Trophoblast cell (in vitro differentiated cells and primary cell): ENCODE measurements around the gene MIGA1.

Source experiments
- DNase-seq, 2 donors: peaks; one replicate each; pipeline ENCODE4 v3.0.0-alpha.2; 2016
- H2AFZ ChIP-seq: 2 replicates; pipeline ENCODE4 v1.6.1; 2013; ENCODE audit warnings: low read length, moderate library complexity, mild to moderate bottlenecking; ENCODE audit not compliant: insufficient read depth, poor library complexity
- H2AK5ac ChIP-seq: 2 replicates; pipeline ENCODE4 v1.6.1; 2013; ENCODE audit warnings: mild to moderate bottlenecking, low read length
- H2BK120ac ChIP-seq: 2 replicates; pipeline ENCODE4 v1.6.1; 2013; ENCODE audit warnings: low read length, mild to moderate bottlenecking, moderate library complexity; ENCODE audit not compliant: insufficient read depth, poor library complexity
- H2BK12ac ChIP-seq: 2 replicates; pipeline ENCODE4 v1.6.1; 2013; ENCODE audit warnings: mild to moderate bottlenecking, low read length, moderate library complexity
- H2BK5ac ChIP-seq: 2 replicates; pipeline ENCODE4 v1.6.1; 2013; ENCODE audit warnings: low read length, low read depth, moderate library complexity, mild to moderate bottlenecking; ENCODE audit not compliant: poor library complexity
- H3K14ac ChIP-seq: 2 replicates; pipeline ENCODE4 v1.6.1; 2013; ENCODE audit warnings: mild to moderate bottlenecking, low read length
- H3K18ac ChIP-seq: 2 replicates; pipeline ENCODE4 v1.6.1; 2013; ENCODE audit warnings: mild to moderate bottlenecking, low read length
- H3K23ac ChIP-seq: 2 replicates; pipeline ENCODE4 v1.6.1; 2013; ENCODE audit warnings: low read length
- H3K27ac ChIP-seq: 2 replicates; pipeline ENCODE4 v1.5.1; 2013; ENCODE audit warnings: low read depth, mild to moderate bottlenecking, inconsistent platforms, low read length, moderate library complexity
- H3K27me3 ChIP-seq: 2 replicates; pipeline ENCODE4 v1.6.1; 2013; ENCODE audit warnings: inconsistent platforms, mild to moderate bottlenecking, low read length, moderate library complexity; ENCODE audit not compliant: insufficient read depth
- H3K36me3 ChIP-seq, 2 experiments: 1 replicate in 1 of 2; 2 replicates in 1 of 2; pipeline ENCODE4 v1.6.1; 2013; ENCODE audit warnings: low read length in 2 of 2, mild to moderate bottlenecking in 2 of 2, moderate library complexity in 1 of 2; ENCODE audit not compliant: insufficient read depth in 2 of 2, control insufficient read depth in 1 of 2
- H3K4ac ChIP-seq: 2 replicates; pipeline ENCODE4 v1.6.1; 2013; ENCODE audit warnings: low read depth, mild to moderate bottlenecking, low read length, moderate library complexity
- H3K4me1 ChIP-seq, 2 experiments: 1 replicate in 1 of 2; 2 replicates in 1 of 2; pipeline ENCODE4 v1.6.1; 2013; ENCODE audit warnings: low read length in 2 of 2, mild to moderate bottlenecking in 2 of 2, moderate library complexity in 1 of 2; ENCODE audit not compliant: insufficient read depth in 2 of 2, control insufficient read depth in 1 of 2
- H3K4me2 ChIP-seq: 2 replicates; pipeline ENCODE4 v1.6.1; 2013; ENCODE audit warnings: inconsistent platforms, mild to moderate bottlenecking, low read length, moderate library complexity
- H3K4me3 ChIP-seq: 2 replicates; pipeline ENCODE4 v1.5.1; 2013; ENCODE audit warnings: mild to moderate bottlenecking, low read depth, low read length, inconsistent platforms
- H3K79me1 ChIP-seq: one replicate; pipeline ENCODE4 v1.6.1; 2013; ENCODE audit warnings: low read length
- H3K79me2 ChIP-seq: 2 replicates; pipeline ENCODE4 v1.6.1; 2013; ENCODE audit warnings: low read length, mild to moderate bottlenecking; ENCODE audit not compliant: control insufficient read depth, insufficient read depth, poor library complexity
- H3K9ac ChIP-seq: 2 replicates; pipeline ENCODE4 v1.6.1; 2013; ENCODE audit warnings: mild to moderate bottlenecking, low read length
- H3K9me3 ChIP-seq: 2 replicates; pipeline ENCODE4 v1.6.1; 2013; ENCODE audit warnings: low read depth, mild to moderate bottlenecking, control low read depth, inconsistent platforms, low read length; ENCODE audit not compliant: insufficient read depth
- H4K12ac ChIP-seq: 2 replicates; pipeline ENCODE4 v1.6.1; 2013; ENCODE audit warnings: low read depth, mild to moderate bottlenecking, low read length, moderate library complexity
- H4K8ac ChIP-seq: 2 replicates; pipeline ENCODE4 v1.6.1; 2013; ENCODE audit warnings: low read depth, mild to moderate bottlenecking, low read length, moderate library complexity
- H4K91ac ChIP-seq: one replicate; pipeline ENCODE4 v1.6.1; 2013; ENCODE audit warnings: low read depth, mild to moderate bottlenecking, low read length, moderate library complexity
- WGBS: extraction: QIAGEN DNeasy Blood & Tissue Kit; methylation state at CpG from one replicate; pipeline ENCODE4 v1.1.7; 2013; ENCODE audit warnings: missing lambda C conversion rate; ENCODE audit not compliant: insufficient read length, insufficient coverage; ENCODE audit errors: extremely low coverage; 5-methylcytosine and 5-hydroxymethylcytosine counted together

Gene MIGA1

DNA sequence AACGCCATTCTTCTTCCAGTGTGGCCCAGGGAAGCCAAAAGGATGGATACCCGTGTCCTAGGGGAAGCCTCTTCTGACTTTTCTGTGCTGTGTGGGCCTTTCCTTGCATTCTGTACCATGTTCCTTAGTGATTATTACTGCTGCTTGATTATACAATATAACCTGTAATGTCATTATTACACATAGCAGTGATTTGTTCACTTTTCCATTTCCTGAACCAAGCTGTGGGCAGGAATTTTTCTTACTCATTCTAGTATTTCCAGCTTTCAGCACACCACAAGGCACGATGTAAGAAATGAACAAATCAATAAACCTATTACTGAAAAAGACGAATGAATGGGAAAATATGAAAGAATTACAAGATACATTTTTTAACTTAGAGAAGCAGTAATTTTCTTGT, 11.4 kb upstream of the MIGA1 start:
- Histone ChIP-seq H3K4me3 (no peak overlapping the region), H3K18ac (no peak overlapping the region), H3K79me1 (no peaks in the 10 kb centered on the region), H3K4me2 (no peak overlapping the region), H3K9ac (no peak overlapping the region), H4K12ac (no peak overlapping the region), H3K14ac (no peak overlapping the region), H4K8ac (no peak overlapping the region), H2BK120ac (no peak overlapping the region), H3K79me2 (no peaks in the 10 kb centered on the region), H2BK12ac (no peak overlapping the region), H2AFZ (no peak overlapping the region), H3K9me3 (no peaks in the 10 kb centered on the region), H2AK5ac (no peak overlapping the region), H3K27me3 (no peaks in the 10 kb centered on the region), H3K23ac (no peak overlapping the region), H3K36me3 (no peaks in the 10 kb centered on the region), H3K27ac (no peak overlapping the region), H3K4ac (no peak overlapping the region), H2BK5ac (no peak overlapping the region), H4K91ac (no peak overlapping the region), H3K4me1 (no peaks in the 10 kb centered on the region)
- WGBS = no CpG with 5 or more reads among the region's 4 CpGs
- DNase-seq = no peak

DNA sequence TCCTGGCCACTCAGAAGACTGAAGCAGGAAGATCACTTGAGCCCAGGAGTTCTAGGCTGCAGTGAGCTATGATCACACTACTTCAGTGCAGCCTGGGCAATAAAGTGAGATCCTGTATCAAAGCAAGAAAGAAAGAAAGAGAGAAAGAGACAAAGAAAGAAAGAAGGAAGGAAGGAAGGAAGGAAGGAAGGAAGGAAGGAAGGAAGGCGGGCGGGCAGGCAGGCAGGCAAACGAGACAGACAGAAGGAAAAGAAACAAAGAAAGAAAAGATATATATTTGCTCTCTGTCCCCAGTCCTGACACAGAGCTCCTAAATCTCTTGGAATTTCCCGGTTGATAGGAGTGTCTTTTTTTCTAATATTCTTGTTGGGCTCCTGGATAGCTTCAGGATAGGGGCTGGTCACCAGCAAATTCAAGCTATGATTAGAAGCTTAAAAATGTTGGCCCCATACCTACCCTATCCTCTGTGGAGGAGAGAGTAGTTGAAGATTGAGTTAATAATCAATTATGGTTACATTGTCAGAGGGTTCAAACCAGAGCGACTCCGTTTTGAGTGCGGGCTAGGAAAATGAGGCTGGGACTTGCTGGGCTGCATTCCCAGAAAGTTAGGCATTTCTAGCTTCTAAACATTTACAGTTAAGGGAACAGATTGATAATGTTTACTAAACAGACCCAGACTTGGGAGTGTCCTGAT, 3.3 kb upstream of the MIGA1 start:
- peaks cover 8% of the 10 kb centered on the region for H3K79me1 ChIP-seq
- no peaks in the 10 kb centered on the region for H3K9me3 ChIP-seq
- H2BK12ac ChIP-seq = peak overlapping the region; percentile 83
- H3K4me3 ChIP-seq = no peak overlapping the region
- peak overlapping the region; percentile 33 for H3K27ac ChIP-seq
- no peak overlapping the region for H3K14ac ChIP-seq
- H4K8ac ChIP-seq = peak overlapping the region; percentile 9
- no peak overlapping the region for H3K9ac ChIP-seq
- no peak overlapping the region for H3K18ac ChIP-seq
- peaks cover 4% of the 10 kb centered on the region for H3K79me2 ChIP-seq
- no peak overlapping the region for H3K4me2 ChIP-seq
- peak; percentile 88 to 96 for DNase-seq
- WGBS = no CpG with 5 or more reads among the region's 7 CpGs
- no peak overlapping the region for H2AK5ac ChIP-seq
- H3K36me3 ChIP-seq = no peaks in the 10 kb centered on the region
- H4K12ac ChIP-seq = peak overlapping the region; percentile 16
- peak overlapping the region; percentile 79 for H2AFZ ChIP-seq
- peaks cover 0 to 5% of the 10 kb centered on the region in 2 experiments for H3K4me1 ChIP-seq
- no peak overlapping the region for H3K23ac ChIP-seq
- peak overlapping the region; percentile 75 for H2BK120ac ChIP-seq
- H4K91ac ChIP-seq = peak overlapping the region; percentile 65
- no peak overlapping the region for H2BK5ac ChIP-seq
- H3K4ac ChIP-seq = no peak overlapping the region
- H3K27me3 ChIP-seq = no peaks in the 10 kb centered on the region

DNA sequence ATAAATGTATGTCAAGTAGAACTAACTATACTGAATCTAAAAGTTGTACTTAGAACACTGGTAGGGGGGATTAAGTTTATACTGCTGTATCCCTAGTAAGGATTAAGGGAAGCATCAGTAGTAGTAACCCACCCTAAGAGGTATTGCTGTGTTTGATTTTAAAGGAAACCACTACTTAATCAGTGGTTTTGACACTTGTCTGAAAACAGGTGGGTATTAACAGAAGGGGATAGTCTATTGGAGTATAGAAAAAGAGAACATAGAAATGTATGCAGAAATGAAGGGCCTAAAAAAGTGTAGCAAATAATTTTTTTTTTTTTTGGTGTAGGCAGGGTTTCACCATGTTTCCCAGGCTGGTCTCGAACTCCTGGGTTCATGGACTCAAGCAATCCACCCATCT, 2.2 kb downstream of the MIGA1 start:
- H2BK120ac ChIP-seq = no peak overlapping the region
- H3K36me3 ChIP-seq = peaks cover 4 to 8% of the 10 kb centered on the region in 2 experiments
- H3K4ac ChIP-seq = no peak overlapping the region
- H2AFZ ChIP-seq = no peak overlapping the region
- no CpG with 5 or more reads among the region's 1 CpG for WGBS
- no peak overlapping the region for H4K12ac ChIP-seq
- H3K23ac ChIP-seq = no peak overlapping the region
- H3K4me3 ChIP-seq = no peak overlapping the region
- no peak for DNase-seq
- no peak overlapping the region for H2AK5ac ChIP-seq
- no peak overlapping the region for H3K27ac ChIP-seq
- H4K91ac ChIP-seq = no peak overlapping the region
- H3K79me2 ChIP-seq = peaks cover 4% of the 10 kb centered on the region
- no peak overlapping the region for H2BK5ac ChIP-seq
- H3K18ac ChIP-seq = no peak overlapping the region
- H3K9me3 ChIP-seq = peaks cover 2% of the 10 kb centered on the region
- no peak overlapping the region for H2BK12ac ChIP-seq
- H3K4me2 ChIP-seq = no peak overlapping the region
- H3K9ac ChIP-seq = no peak overlapping the region
- H3K27me3 ChIP-seq = no peaks in the 10 kb centered on the region
- H3K14ac ChIP-seq = no peak overlapping the region
- H3K4me1 ChIP-seq = peaks cover 0 to 3% of the 10 kb centered on the region in 2 experiments
- H3K79me1 ChIP-seq = peaks cover 5% of the 10 kb centered on the region
- H4K8ac ChIP-seq = no peak overlapping the region

DNA sequence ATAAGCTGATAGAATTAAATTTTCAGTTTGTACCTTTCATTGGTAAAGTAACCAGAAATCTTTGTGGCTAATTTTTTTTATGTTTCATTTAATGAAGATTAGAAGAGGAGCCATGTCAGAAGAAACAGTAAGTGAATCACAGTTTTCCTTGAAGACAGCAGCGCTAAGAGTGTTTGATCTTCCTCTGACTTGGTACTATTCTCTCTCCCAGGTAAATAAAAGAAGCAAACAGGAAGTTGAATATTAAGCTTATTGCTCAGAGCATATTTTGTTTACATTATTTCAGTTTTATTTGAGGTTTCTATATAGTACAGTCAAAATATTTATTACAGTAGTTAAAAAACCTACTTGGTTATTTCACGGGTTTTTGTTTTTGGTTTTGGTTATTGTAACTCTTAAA, 3.7 kb downstream of the MIGA1 start:
- no peaks in the 10 kb centered on the region for H3K27me3 ChIP-seq
- H3K14ac ChIP-seq = no peak overlapping the region
- no peak overlapping the region for H3K27ac ChIP-seq
- no peak overlapping the region for H4K8ac ChIP-seq
- no peak overlapping the region for H2BK120ac ChIP-seq
- H3K4me3 ChIP-seq = no peak overlapping the region
- peaks cover 5 to 8% of the 10 kb centered on the region in 2 experiments for H3K36me3 ChIP-seq
- no peak overlapping the region for H3K9ac ChIP-seq
- no peak overlapping the region for H4K91ac ChIP-seq
- no peak overlapping the region for H2BK12ac ChIP-seq
- H3K4me2 ChIP-seq = no peak overlapping the region
- peaks cover 2% of the 10 kb centered on the region for H3K9me3 ChIP-seq
- H4K12ac ChIP-seq = no peak overlapping the region
- H2BK5ac ChIP-seq = no peak overlapping the region
- H3K23ac ChIP-seq = no peak overlapping the region
- H3K79me2 ChIP-seq = peaks cover 4% of the 10 kb centered on the region
- H3K4me1 ChIP-seq = no peaks in the 10 kb centered on the region
- H3K4ac ChIP-seq = no peak overlapping the region
- no peak overlapping the region for H3K18ac ChIP-seq
- DNase-seq = no peak
- H2AFZ ChIP-seq = no peak overlapping the region
- H3K79me1 ChIP-seq = peaks cover 3% of the 10 kb centered on the region
- no peak overlapping the region for H2AK5ac ChIP-seq
- WGBS = no CpG with 5 or more reads among the region's 2 CpGs
